CD4-positive, alpha-beta T cell treated with Interleukin-10 for 1 hour (primary cell): Measurements from ENCODE around the gene CLCN2.

Experiments used
- DNase-seq: peaks from one replicate; pipeline ENCODE4 v3.0.0-alpha.2; 2020

CLCN2 gene

GRCh38 chr3:184380627-184381260 lies 19.3 kb upstream of the CLCN2 start:
- no peak for DNase-seq

GRCh38 chr3:184380185-184380626 lies 18.8 kb upstream of the CLCN2 start:
- DNase-seq: peak; percentile 14

- no peak for DNase-seq
Measured at GRCh38 chr3:184379358-184380184, 18.2 kb upstream of the CLCN2 start, which contains the start of gene CHRD. Gene CHRD, plus strand, starts transcription at chr3:184380054. Its CDS starts 265 bp downstream, at chr3:184380319.

GRCh38 chr3:184378651-184379357 lies 17.4 kb upstream of the CLCN2 start:
- no peak for DNase-seq

- DNase-seq: no peak
Measured at GRCh38 chr3:184377882-184378445, 16.6 kb upstream of the CLCN2 start, which contains the start of gene THPO. Gene THPO, minus strand, starts transcription at chr3:184378207. Its CDS starts 1,948 bp downstream, at chr3:184376259.

GRCh38 chr3:184377374-184377773 lies 16.0 kb upstream of the CLCN2 start:
- no peak for DNase-seq

- DNase-seq: no peak
Measured at GRCh38 chr3:184375747-184376461, 14.5 kb upstream of the CLCN2 start.

GRCh38 chr3:184373422-184373821 lies 12.0 kb upstream of the CLCN2 start:
- no peak for DNase-seq

- no peak for DNase-seq
Measured at GRCh38 chr3:184372911-184373310, 11.5 kb upstream of the CLCN2 start.

- DNase-seq: no peak
Measured at GRCh38 chr3:184372296-184372821, 11.0 kb upstream of the CLCN2 start.

GRCh38 chr3:184371570-184372018 lies 10.2 kb upstream of the CLCN2 start:
- DNase-seq: peak; percentile 65

- DNase-seq: no peak
Measured at GRCh38 chr3:184368586-184369183, 7.3 kb upstream of the CLCN2 start.

- no peak for DNase-seq
Measured at GRCh38 chr3:184368116-184368515, 6.7 kb upstream of the CLCN2 start.

- no peak for DNase-seq
Measured at GRCh38 chr3:184366619-184367289, 5.3 kb upstream of the CLCN2 start.

- peak; percentile 95 for DNase-seq
Measured at GRCh38 chr3:184362668-184363546, 1.5 kb upstream of the CLCN2 start.

GRCh38 chr3:184361932-184362667 lies 695 bp upstream of the CLCN2 start:
- peak; percentile 35 for DNase-seq

GRCh38 chr3:184360929-184361531 lies 375 bp downstream of the CLCN2 start:
- no peak for DNase-seq

- no peak for DNase-seq
Measured at GRCh38 chr3:184360070-184360928, 1.1 kb downstream of the CLCN2 start.
